Activated CD4-positive, alpha-beta T cell treated with anti-CD3 and anti-CD28 coated beads, Interleukin-2, Interleukin-4, amounts not matched to agents 100 ng/mL and 50 ng/mL, durations not matched to agents 16 hours and 8 hours (primary cell): ENCODE measurements around the gene XPO5.
"Not testable (repeated sequence)": the region's sequence is repeated elsewhere in the genome, so short reads cannot be mapped to it uniquely, and the experiment has no call there.

Experiments
- DNase-seq: peaks from one replicate; pipeline ENCODE4 v3.0.0-alpha.2; 2020; ENCODE audit warnings: low spot score

XPO5 gene

DNA sequence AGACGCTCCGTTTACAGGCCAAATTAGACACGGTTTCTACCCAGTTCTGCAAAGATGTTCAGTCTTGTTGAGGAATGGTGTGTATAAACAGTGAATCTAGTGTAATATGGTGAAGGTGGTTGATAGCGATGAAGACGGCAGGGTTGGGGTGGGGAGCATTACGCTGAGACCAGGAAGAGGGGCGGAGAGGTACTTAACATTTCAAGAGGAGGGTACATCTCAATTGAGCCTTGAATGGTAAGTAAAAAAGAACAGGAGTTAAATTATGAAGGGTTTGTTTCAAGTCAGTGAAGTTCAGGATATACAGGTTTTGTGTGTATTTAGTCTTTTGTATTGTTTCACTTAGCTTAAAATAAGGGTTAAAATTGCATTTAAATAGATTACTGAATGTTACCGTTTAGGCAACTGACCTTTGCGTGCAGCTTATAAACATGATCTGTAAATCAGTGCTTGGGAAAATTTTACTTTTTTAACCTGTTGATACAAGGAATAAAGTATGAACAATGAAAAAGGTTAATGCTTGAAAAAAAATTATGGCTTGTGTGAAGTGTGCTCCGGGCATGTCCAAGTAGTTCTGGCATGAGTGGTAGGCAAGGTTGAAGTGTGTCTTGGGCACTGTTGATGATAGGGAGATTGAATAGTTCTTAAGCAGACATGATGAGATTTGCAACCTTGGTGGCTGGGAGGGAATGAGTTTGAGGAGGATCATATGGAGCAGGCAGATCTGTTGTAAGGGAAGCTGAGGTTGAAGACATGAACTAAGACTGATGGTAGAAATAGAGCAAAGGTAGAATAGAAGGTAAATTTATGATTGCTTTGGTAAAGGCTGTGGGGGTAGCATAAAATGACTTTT lies 58.1 kb downstream of the XPO5 start:
- DNase-seq = no peak

DNA sequence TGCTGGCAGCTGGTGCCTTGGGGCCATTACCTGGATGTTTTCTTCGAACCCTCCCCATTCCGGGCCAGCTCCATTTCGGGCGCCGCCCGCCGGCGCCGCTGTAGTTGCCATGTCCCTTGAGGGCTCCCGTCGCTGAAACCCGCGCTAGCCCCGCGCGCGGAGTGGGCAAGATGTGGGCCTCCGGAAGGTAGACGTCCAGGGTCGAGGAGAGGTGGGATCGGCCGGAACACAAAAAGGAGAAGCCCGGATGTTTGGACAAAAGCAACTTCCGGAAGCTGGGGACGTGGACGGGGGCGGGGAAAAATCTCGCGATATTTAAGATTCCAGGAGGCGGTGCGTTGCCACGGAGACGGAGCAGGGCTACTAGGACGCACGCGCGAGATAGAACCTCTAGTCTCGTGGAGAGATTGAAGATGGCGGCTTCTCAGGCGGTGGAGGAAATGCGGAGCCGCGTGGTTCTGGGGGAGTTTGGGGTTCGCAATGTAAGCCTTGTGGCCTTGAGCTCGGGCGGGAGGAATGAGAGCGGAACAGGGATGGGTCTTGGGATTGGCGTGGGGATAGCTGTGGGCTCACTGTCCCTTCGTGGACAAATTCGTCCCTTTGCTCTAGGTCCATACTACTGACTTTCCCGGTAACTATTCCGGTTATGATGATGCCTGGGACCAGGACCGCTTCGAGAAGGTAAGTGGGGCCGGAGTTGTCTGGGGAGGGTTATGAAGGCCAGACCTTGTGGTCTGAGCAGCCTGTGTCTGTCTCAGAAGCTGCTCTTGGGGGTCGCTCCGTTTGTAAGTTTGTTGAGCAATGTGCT lies 58.9 kb downstream of the XPO5 start, which contains the start of the genes POLR1C and YIPF3:
Gene POLR1C, plus strand, starts transcription at position 393 of the 808 bp plus-strand sequence. Its CDS starts 21 bp downstream, at position 414.
Gene YIPF3, minus strand, starts transcription at position 230 of the 808 bp plus-strand sequence. Its CDS starts 119 bp downstream, at position 111.
- peak; percentile 99 for DNase-seq

DNA sequence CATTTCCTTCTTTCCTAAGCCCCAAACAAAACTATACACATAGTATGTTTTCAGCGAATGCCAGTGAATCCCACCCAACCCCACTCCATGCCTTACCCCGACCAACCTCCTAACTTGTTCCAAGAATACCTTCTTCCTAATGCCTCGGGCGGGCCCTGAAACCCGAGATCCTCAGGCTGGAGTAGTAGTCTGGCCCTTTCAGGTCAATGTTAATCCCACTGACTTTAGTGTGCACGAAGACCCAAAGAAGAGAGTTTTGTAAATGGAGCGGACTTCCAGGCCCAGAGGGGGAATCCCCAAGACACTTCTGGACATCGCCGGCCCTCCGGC lies 59.5 kb downstream of the XPO5 start:
- DNase-seq = no peak

DNA sequence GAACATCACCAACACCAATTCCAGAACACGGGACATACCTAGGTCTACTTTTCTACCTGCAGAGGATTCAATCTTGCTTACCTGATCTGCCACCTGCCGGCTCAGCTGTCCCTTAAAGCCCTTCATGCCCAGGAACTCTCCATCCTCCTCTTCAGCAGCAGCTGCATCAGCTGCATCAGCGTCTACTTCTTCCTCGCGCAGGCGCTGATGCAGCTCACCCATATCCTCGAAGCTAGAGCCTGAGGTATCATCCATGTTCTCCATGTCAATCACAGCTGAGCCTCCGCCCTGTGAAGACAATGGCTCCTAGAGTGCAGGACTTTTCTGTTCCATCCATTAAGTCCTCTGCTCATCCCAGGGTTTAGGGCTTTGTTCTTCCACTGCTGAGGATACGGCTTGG lies 60.0 kb downstream of the XPO5 start:
- DNase-seq = no peak

DNA sequence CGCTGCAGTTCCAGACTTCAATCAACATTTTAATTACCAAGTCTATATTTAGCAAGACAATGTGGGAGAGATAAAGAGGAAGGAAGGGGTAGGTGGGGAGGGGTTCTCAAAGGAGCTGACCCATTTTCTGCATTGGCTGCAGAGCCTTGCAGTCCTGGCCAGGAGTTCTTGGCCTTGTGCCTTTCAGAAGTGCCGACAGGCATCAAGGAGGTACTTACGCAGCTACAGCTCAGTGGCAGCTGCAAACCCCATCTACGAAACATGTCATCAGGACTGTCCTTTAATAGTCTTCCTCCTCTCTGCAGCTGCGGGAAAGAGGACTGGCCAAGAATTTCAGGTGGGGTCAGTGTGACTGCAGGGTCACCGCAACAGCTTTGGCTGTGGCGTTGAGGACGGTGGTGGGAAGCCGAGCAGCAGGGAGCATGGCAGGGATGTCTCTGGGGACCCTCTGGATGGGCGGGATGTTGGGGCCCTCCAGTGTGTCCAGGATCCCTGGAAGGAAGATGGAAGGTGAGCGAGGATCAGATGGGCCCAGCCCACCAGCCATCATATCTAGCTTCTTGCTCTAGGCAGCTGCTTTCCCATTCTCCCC lies 63.9 kb downstream of the XPO5 start:
- no peak for DNase-seq

DNA sequence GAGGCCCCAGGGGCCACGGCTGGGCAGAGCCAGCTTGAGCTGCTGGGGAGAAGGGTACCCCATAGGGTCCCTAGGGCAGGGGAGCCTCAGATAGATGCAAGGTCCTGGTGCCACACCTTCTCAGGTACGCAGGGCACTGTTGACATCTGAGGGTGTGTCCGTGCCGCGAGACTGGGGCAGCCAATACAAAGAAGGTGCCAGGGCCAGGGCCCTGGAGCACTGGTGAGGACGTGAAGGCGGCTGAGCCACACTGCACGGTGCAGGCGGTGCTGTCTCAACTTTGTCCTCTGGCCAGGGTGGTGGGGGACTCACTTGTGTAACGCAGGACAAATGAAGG lies 65.0 kb downstream of the XPO5 start:
- no peak for DNase-seq

DNA sequence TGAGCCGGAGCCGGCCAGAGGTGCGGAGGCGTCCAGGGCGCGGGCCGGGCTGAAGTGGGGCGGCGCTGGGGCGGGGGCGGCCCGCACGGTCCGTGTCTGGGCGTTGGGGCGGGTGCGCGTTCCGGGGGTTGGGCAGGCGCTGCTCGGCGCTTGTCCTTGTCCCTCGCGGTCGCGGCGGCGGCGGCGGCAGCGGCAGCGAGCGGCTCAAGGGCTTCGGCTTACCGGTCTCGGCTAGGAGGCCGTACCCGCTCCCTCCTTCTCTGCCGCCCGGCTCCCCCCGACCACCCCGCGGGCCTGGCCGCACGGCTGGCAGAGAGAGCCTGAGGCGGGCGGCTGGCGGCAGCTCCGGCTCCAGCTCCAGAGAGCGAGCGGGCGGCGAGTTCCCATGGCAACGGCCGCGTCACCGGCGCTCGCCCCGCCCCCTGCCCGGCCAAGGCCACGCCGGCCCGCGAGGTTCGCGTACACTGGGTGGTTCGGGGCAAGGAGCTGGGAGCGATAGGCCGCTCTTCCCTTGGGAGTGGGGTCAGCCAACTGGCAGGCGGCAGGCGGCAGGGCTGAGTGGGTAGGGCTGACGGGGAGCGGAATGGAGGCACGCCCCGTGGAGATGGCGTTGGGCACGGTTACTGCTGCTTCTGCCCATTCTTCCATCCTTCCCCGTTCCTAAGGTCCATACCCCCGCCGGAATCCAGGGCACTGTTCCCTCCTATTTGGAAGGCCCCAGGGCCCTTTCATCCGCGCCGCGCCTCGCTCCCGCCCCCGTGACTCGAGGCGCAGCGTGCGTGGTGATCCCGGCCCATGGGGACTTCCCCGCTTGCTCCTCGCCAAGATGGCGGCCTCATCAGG lies 65.6 kb downstream of the XPO5 start, which contains the start of gene LRRC73:
Gene LRRC73, minus strand, starts transcription at position 363 of the 843 bp plus-strand sequence. CDS start 561 bp downstream, outside the sequence.
- peak; percentile 74 for DNase-seq

DNA sequence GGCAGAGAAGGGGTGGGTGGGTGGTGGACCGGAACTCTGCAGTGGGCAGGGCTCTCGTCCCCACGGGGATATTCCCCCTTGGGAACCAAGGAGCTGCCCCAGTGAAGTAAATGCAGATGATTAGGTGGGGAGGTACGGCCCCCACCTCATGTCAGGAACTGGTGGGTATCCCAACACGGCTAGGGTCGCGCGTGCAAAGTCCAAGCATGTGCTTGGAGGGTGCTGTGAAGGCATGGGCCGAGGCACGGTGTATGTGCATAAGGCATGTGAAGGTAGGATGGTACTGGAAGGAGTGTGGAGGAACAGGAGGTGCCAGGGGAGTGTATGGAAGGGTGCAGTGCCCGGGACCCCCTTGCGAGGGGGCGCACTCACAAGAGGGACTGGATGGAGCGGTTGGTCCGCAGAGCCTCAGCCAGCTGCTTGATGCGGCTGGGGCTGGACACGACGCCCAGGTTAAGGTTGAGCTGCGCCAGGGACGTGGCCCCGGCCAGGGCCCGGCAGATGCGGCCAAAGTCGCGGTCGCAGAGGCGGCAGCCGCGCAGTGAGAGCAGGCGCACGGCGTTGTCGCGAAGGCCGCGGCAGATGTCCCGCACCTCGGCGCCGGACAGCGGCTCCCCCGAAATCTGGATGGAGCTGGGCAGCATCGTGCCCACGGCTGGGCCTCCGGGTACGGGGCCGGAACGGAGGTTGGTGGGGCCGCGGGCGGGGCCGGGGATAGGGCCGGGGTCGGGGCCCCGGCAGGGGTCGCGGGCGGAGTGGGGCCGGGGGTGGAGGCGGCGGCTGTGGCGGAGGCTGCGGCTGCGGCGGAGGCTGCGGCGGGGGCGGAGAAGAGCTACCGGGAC lies 66.5 kb downstream of the XPO5 start:
- no peak for DNase-seq

DNA sequence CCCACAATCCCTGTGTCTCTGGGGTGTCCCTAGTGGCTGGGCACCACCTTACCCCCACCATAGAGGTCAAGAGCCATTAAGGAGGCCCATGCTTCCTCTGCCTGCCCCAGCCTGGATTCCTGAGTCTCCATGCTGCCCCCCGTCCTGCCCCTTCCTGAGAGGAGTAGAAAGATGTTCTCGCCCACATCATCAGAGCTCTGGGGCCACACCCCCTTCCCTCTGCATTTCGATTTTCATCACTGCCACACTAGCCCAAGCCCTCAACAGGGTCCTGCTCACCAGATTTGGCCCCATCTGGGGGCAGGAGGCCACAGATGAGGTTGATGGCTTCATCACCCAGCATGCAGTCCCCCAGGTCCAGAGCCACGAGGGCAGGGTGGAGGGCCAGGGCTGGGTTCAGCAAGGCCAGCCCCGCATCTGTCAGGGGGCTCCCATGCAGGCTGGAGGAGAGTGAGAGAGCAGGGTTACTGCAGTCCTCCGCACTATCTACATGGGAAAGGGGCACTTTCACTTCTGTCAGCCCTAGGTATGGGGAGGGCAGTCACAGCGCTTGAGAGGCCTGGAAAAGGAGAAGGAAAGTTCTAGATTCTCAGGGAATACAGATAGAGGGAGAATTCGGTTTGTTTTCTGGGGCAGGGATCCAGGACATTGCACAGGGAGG lies 67.2 kb downstream of the XPO5 start:
- no peak for DNase-seq

DNA sequence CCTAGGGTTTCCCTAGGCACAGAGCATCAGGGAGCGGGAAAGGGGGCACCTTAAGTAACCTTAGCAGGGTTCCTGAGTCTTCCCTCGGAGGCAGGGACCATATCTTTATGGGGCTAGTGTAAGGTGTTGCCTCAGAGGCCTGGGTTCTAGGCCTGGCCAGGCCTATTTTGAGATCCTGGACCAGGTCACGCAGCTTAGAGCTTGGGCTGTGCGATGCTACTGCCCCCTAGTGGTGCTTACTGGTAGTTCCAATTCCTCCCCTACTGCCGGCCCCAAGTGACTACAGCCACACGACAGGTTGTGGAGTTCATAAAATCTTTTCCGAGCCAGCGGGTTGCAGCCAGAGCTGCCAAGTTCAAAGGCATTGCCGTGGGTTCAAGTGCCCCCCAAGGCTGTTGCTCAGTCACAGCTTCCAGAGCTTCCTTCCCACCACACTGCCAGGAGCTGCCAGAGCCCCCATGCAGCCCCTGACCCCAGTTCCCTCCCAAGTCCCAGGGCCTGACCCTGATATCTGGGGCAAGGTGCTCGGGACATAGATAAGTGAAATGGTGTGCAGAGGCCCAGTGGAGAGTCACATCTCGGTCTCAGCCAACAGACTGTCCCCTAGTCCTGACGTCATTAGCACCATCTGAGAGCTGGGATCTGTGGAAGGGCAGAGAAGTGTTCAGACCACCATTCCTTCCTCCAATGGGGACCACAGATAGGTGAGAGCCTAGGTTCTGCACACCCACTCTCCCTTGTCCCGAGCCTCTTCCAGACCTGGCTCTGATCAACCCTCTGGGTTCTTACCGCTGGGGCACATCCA lies 69.0 kb downstream of the XPO5 start:
- DNase-seq = peak; percentile 86

DNA sequence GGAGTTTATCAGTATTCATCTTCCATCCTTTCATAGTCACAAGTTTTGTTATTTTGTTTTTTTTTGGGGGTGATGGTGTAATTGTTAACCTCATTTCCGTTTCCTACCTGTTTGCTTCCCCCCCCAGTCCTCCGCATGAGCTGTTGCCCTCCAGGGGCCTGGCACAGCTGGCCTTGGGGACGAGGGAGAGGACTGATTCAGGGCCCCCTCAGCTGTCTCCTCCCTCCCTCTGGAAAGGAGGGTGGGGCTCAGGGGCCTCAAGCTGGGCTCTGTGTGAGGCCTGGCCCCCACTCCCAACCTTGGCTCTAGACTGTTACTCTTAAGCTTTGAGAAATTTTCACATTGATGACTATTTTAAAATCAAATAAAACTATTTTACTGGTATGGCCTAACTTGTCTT lies 69.7 kb downstream of the XPO5 start:
- no peak for DNase-seq

DNA sequence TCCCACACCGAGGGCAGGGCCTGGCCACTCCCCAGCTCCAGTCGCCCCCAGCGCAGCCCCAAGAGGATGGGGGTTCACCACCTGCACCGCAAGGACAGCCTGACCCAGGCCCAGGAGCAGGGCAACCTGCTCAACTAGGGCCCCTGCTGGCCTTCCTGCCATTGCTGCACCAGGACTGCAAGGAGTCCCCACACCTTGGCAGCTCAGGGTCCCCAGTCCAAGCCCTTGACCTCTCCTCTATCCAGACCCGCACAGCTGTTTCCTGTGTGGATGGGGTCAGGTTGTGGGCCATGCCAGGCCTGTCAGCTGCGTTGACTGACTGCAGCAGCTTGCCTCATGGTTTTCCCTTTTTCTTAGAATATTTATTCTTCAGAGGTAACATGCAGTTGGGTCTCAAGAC lies 70.1 kb downstream of the XPO5 start:
- no peak for DNase-seq

DNA sequence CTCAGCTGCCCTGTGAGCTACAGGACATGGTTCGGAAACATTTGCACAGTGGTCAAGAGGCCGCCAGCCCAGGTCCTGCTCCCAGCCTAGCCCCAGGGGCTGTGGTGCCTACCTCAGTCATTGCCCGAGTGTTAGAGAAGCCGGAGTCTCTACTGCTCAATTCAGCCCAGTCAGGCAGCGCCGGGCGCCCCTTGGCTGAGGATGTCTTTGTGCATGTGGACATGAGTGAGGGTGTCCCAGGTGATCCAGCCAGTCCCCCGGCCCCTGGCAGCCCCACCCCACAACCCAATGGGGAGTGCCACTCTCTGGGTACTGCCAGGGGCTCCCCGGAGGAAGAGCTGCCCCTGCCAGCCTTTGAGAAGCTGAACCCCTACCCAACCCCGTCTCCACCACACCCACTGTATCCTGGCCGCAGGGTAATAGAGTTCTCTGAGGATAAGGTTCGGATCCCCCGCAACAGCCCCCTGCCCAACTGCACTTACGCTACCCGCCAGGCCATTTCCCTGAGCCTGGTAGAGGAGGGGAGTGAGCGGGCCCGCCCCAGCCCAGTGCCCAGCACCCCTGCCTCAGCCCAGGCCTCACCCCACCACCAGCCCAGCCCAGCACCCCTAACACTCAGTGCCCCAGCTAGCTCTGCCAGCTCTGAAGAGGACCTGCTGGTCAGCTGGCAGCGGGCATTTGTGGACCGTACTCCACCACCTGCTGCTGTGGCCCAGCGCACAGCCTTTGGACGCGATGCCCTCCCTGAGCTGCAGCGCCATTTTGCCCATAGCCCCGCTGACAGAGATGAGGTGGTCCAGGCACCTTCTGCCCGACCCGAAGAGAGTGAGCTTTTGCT lies 70.9 kb downstream of the XPO5 start:
- no peak for DNase-seq

DNA sequence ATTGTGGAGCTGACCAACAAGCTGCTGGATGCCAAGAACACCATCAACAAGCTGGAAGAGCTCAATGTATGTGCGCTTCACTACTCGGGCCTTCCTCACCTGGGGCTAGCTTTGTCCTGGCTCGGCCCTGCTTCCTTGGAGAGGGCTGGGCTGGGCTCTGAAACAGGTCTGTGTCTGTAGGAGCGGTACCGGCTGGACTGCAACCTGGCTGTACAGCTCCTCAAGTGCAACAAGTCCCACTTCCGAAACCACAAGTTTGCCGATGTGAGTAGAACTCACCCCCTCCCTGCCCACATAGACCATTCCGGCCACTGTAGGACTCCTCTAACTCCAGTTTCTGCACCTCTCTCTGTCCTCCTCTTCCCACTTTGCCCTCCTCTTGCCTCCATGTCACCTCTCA lies 72.4 kb downstream of the XPO5 start:
- no peak for DNase-seq

DNA sequence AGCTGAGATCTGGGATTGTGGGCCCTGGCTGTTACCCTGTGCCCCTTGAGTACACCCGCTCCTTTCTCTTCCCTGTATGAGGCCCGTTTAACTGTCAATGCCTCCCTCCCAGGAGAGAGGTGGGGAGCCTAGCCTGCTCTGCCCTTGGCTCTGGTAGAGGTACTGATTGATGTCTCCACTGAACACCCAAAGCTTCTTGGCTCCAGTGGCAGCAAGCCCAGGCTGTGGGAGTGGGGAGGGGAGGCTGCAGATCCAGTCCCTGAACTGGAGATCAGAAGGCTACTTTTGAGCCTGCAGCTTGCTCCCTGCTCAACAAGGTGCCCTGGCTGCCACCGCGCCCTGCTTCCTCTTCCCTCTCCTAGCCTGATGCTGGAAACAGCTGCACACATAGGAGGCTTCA lies 73.2 kb downstream of the XPO5 start:
- DNase-seq = no peak

DNA sequence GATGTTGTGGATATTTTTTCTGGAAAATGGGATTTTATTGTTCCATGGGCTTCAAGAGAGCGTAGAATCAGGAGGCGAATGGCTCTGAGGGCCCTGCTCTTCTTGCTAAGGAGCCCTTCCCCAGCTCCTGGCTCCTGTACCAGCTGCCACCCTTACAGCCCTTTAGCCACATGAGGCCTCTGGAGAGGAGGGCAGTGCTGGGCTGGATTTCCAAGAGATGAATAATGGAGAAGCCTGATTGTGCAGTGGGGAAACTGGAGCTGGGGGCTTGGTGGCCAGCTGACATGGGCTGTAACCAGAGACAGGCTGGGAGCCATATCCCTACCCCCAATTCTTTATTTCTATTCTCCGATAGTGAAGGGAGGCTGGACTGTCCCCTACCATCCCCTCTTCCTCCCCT lies 74.9 kb downstream of the XPO5 start:
- DNase-seq = no peak

DNA sequence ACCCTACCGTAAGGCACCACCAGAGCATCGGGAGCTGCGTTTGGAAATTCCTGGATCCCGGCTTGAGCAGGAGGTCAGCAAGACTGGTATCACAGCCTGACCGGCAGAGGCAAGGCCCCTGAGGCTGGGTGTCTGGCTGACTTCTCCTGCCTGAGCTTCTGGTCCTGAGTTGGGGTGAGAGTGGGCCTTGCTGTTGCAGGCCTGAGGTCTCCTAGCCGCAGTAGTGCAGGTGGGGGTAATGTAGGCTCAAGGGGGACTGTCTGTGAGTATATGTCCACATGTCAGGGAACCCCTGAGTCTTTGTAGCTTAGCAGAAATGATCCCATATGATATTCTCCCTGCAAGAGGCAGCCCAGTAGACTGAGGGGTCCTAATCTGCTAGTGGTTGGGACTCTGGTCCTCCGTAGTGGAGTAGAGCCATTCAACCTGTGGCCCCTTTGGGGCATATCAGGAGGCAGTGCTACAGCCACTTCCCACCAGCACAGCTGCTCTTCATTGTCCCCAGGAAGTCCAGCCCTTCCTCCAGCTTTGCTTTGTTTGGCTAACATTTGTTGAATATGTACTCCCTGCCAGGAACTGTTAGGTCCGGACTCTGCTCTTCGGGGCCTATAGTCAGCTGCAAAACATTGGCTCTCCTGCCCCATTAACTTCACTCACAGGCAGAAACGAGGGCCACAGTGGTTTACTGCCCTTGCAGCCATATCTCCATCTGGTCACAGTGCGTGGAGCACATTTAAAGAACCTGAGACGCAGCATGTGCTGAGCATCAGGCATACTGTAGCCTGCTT lies 76.6 kb downstream of the XPO5 start:
- no peak for DNase-seq

DNA sequence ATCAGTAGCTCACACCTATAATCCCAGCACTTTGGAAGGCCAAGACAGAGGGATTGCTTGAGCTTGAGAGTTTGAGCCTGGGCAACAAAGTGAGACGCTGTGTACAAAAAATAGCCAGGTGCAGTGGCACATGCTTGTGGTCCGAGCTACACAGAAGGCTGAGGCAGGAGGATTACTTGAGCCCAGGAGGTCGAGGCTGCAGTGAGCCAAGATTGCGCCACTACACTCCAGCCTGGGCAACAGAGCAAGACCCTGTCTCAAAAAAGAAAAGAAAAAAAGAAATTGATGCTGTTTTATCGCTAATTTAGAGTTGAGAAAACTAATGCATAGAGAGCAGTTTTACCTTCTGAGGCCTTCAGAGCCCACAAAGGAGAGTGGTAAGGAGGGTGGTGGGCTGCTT lies 77.5 kb downstream of the XPO5 start:
- not testable (repeated sequence) for DNase-seq
